ENCODE results near the gene SLC12A9. TPM values are rescaled to one million over a fixed set of nuclear protein-coding genes. Genes with fewer than 3 reads are reported as not detected.

SLC12A9 gene
- total RNA-seq, 1 experiment from 2014 or later, result 24.6 TPM

DNA sequence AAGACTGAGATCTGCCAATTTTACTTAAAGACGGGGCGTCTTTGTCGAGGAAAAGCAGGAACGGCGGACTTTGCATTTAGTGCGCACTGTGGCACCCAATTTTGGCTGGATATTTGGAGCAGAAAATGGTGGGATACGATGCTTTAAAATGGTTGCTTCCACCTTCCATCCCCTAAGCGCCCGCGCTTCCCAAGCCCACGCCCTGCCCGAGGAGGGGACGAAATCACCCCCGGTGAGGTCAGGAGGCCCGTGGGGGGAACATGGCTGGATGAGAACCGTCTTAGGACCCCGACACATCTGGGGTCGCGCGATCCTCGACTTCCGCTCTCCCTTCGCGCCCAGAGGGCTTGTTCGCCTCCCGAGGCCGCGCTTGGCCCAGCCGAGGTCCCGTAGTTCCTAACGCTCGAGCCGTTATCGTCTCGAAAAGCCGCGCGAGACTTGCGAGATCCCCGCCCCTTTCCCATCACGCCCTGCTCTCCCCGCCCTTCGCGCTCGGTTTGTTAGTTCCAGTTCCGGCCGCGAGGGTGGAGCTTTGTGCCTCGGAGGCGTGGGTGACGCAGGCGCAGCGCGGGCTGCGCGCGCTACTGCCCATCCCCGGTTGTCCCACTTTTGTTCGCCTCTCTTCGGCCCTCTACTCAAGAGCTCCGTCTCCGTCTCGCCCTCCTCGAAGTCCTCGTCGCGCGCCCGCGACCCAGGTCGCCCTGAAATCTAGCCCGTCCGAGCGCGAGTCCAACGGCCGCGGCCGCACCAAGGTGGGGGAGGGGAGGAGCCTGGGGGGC lies 22.3 kb downstream of the SLC12A9 start, which contains the start of gene SRRT (continued):
- TF ChIP-seq YY1 (IDR thresholded peaks at IDR 0.05; ENCODE audit: extremely low read depth, insufficient replicate concordance, low read depth, low read length) (peak; percentile 82), EZH2phosphoT487 (IDR thresholded peaks at IDR 0.05; ENCODE audit: borderline replicate concordance) (no peak), ZFX (IDR thresholded peaks at IDR 0.05) (peak; percentile 78; the same call in 1 of the 2 replicates), POLR2AphosphoS5 (IDR thresholded peaks at IDR 0.05; ENCODE audit: low read depth, low read length) (peak; percentile 98)
- TF ChIP-seq, protein P1, sequence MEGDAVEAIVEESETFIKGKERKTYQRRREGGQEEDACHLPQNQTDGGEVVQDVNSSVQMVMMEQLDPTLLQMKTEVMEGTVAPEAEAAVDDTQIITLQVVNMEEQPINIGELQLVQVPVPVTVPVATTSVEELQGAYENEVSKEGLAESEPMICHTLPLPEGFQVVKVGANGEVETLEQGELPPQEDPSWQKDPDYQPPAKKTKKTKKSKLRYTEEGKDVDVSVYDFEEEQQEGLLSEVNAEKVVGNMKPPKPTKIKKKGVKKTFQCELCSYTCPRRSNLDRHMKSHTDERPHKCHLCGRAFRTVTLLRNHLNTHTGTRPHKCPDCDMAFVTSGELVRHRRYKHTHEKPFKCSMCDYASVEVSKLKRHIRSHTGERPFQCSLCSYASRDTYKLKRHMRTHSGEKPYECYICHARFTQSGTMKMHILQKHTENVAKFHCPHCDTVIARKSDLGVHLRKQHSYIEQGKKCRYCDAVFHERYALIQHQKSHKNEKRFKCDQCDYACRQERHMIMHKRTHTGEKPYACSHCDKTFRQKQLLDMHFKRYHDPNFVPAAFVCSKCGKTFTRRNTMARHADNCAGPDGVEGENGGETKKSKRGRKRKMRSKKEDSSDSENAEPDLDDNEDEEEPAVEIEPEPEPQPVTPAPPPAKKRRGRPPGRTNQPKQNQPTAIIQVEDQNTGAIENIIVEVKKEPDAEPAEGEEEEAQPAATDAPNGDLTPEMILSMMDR (IDR thresholded peaks at IDR 0.05 in 2 of 3, conservative IDR thresholded peaks at IDR 0.05 in 1 of 3; ENCODE audit: borderline replicate concordance in 1 of 3, insufficient read depth in 1 of 3, low read depth in 2 of 3, low read length in 2 of 3), result peak in 1 of 3 experiments; percentile 15; a peak in 1 of 6 replicates

DNA sequence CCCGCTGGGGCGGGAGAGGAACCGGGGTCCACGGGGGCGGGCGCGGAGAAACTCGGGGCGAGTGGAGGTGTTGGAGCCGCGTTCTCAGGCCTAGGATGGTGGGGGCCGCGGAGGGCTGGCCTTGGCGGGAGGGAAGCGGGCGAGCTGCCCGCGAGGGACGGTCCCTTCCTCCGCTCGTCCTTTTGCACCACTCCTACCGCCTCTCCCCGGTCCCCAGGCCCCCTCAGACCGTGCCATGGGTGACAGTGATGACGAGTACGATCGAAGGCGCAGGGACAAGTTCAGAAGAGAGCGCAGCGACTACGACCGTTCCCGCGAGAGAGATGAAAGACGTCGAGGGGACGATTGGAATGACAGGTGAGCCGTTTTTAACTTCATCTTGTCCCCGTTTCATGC lies 22.8 kb downstream of the SLC12A9 start:
- intact Hi-C loops (cut with micrococcal nuclease), result no loop called here
- Histone ChIP-seq H3K4me2 (ENCODE audit: low read length) (peak overlapping the region; percentile 92), H3K79me2 (ENCODE audit: insufficient read depth, low read length) (peaks cover 74% of the 10 kb centered on the region), H3K9ac (ENCODE audit: low read length) (peak overlapping the region; percentile 97), H3K36me3 (ENCODE audit: control insufficient read depth in 1 of 2, insufficient read depth in 2 of 2, low read length in 2 of 2) (peaks cover 25 to 58% of the 10 kb centered on the region in 2 experiments), H3K9me3 (ENCODE audit: control insufficient read depth in 1 of 2, insufficient read depth in 1 of 2, low read depth in 1 of 2, low read length in 2 of 2) (no peaks in the 10 kb centered on the region), H3K4me3 (replicated peaks in 1 of 2; ENCODE audit: low read depth in 1 of 2, low read length in 2 of 2) (peak overlapping the region; percentile 97 to 98), H2AFZ (ENCODE audit: low read depth, low read length, poor library complexity, severe bottlenecking) (no peak overlapping the region), H3K27me3 (ENCODE audit: insufficient read depth, low read length) (no peaks in the 10 kb centered on the region), H4K20me1 (ENCODE audit: insufficient read depth) (peaks cover 15% of the 10 kb centered on the region; the same call in 1 of the 2 replicates), H3K9me2 (ENCODE audit: insufficient read depth) (no peaks in the 10 kb centered on the region), H3K4me1 (ENCODE audit: control insufficient read depth in 1 of 2, insufficient read depth in 2 of 2, low read length in 2 of 2) (peaks cover 12 to 24% of the 10 kb centered on the region in 2 experiments), H3K27ac (ENCODE audit: low read depth, low read length) (peak overlapping the region; percentile 84)
- ATAC-seq (peak; percentile 24), DNase-seq (ENCODE audit: low read depth, low spot score) (no peak)
- ChIA-PET POLR2A (interaction anchor here (0.6 to 2.4 kb wide), 15 partner anchors 11 to 446 kb away, joined by 3 to 31 read pairs (median 3); partner anchors contain the start of genes EPHB4, POP7, SERPINE1 and UFSP1), CTCF (interaction anchor here (0.7 to 1.1 kb wide), 7 partner anchors 14 to 268 kb away, joined by 3 to 6 read pairs (median 4); partner anchors contain the start of genes POP7, SLC12A9 and UFSP1), RAD21 (ENCODE audit: low non-redundant PET in 1 of 2, low total read pairs in 2 of 2, uncharacterized antibody in 2 of 2, unreplicated experiment in 2 of 2) (interaction anchor here (0.8 to 1.1 kb wide), 2 partner anchors 14 to 48 kb away, joined by 3 to 4 read pairs; partner anchors contain the start of genes EPHB4 (in 1 of the 2) and UFSP1 (in 1 of the 2))
- TSS peak; percentile 59 for BruUV-seq (replicated peaks)
- no peak for TF ChIP-seq TCF7L2 (IDR thresholded peaks at IDR 0.05; ENCODE audit: borderline replicate concordance, extremely low read depth, insufficient read depth, insufficient read length)
- TF ChIP-seq CBX3 (IDR thresholded peaks at IDR 0.05; ENCODE audit: low read depth), result no peak
- TF ChIP-seq POLR2AphosphoS5 (IDR thresholded peaks at IDR 0.05; ENCODE audit: low read depth, low read length), result no peak
- TF ChIP-seq, protein P2, sequence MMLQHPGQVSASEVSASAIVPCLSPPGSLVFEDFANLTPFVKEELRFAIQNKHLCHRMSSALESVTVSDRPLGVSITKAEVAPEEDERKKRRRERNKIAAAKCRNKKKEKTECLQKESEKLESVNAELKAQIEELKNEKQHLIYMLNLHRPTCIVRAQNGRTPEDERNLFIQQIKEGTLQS (IDR thresholded peaks at IDR 0.05), result no peak
- TF ChIP-seq, protein P3, sequence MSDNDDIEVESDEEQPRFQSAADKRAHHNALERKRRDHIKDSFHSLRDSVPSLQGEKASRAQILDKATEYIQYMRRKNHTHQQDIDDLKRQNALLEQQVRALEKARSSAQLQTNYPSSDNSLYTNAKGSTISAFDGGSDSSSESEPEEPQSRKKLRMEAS (IDR thresholded peaks at IDR 0.05), result no peak
- TF ChIP-seq POLR2A (IDR thresholded peaks at IDR 0.05; ENCODE audit: borderline replicate concordance, extremely low read depth, insufficient read depth, insufficient read length), result no peak
- no peak for TF ChIP-seq ZFX (IDR thresholded peaks at IDR 0.05)
- no peak for TF ChIP-seq CEBPB (IDR thresholded peaks at IDR 0.05; ENCODE audit: low read depth)
- TF ChIP-seq FOSL1 (IDR thresholded peaks at IDR 0.05; ENCODE audit: low read depth), result no peak
- TF ChIP-seq RAD21 (IDR thresholded peaks at IDR 0.05; ENCODE audit: low read depth), result no peak
- no peak for TF ChIP-seq JUND (IDR thresholded peaks at IDR 0.05)
- TF ChIP-seq, protein P1 (IDR thresholded peaks at IDR 0.05 in 2 of 3, conservative IDR thresholded peaks at IDR 0.05 in 1 of 3; ENCODE audit: borderline replicate concordance in 1 of 3, insufficient read depth in 1 of 3, low read depth in 2 of 3, low read length in 2 of 3), result no peak
- TF ChIP-seq EZH2 (IDR thresholded peaks at IDR 0.05), result no peak
- TF ChIP-seq EGR1 (IDR thresholded peaks at IDR 0.05; ENCODE audit: low read depth), result no peak
